Measurements from ENCODE around the gene COX14. TPM values are rescaled to one million over a fixed set of nuclear protein-coding genes. Genes with fewer than 3 reads are reported as not detected.

Gene COX14
- total RNA-seq, 1 experiment from 2014 or later = 31.9 TPM

- H3K9ac ChIP-seq (ENCODE audit: extremely low read depth, insufficient read length, low read length) = no peak overlapping the region
- no peak overlapping the region for H4K91ac ChIP-seq (ENCODE audit: insufficient read length, low read depth, low read length)
- DNase-seq = no peak
- no peak overlapping the region for H2BK12ac ChIP-seq (ENCODE audit: insufficient read length, low read depth, low read length)
- no peaks in the 10 kb centered on the region for H3K27me3 ChIP-seq (ENCODE audit: insufficient read depth, low read length)
- H4K5ac ChIP-seq (ENCODE audit: insufficient read length, low read depth, low read length) = no peak overlapping the region
- Mint-ChIP-seq H3K27ac (no peak overlapping the region), H3K27me3 (ENCODE audit: low read depth) (peaks cover 2% of the 10 kb centered on the region; the same call in 1 of the 2 replicates), H3K36me3 (ENCODE audit: insufficient read depth in 1 of 3, low read depth in 3 of 3) (no peaks in the 10 kb centered on the region; a peak in 1 of 7 replicates), H3K4me3 (no peak overlapping the region), H3K4me1 (peaks cover 26 to 36% of the 10 kb centered on the region in 2 experiments), H3K9me3 (no peaks in the 10 kb centered on the region)
- no CpG with 5 or more reads among the region's 7 CpGs for WGBS (ENCODE audit: extremely low coverage, insufficient read length, low lambda C conversion rate)
- H3K23ac ChIP-seq (ENCODE audit: insufficient read length, low read depth, low read length) = no peak overlapping the region
- no peak overlapping the region for H3K4me2 ChIP-seq (ENCODE audit: insufficient read depth, insufficient read length, low read length)
- H2AK5ac ChIP-seq (ENCODE audit: insufficient read length, low read length) = no peak overlapping the region
- H3K14ac ChIP-seq (ENCODE audit: insufficient read depth, low read length) = no peak overlapping the region
- H3T11ph ChIP-seq (ENCODE audit: low read length) = no peak overlapping the region
- no peaks in the 10 kb centered on the region for H3K23me2 ChIP-seq (ENCODE audit: insufficient read length, low read depth, low read length, poor library complexity, severe bottlenecking)
- H2AFZ ChIP-seq (ENCODE audit: low read length) = no peak overlapping the region
- no peak overlapping the region for H2BK15ac ChIP-seq (ENCODE audit: low read depth, low read length)
- no peaks in the 10 kb centered on the region for H4K20me1 ChIP-seq (ENCODE audit: control insufficient read depth, insufficient read depth, insufficient read length)
- no peaks in the 10 kb centered on the region for H3K79me2 ChIP-seq (ENCODE audit: insufficient read depth, low read length)
- no peaks in the 10 kb centered on the region for H3K4me1 ChIP-seq (ENCODE audit: insufficient read depth, low read length)
- no peaks in the 10 kb centered on the region for H3K9me3 ChIP-seq (ENCODE audit: control insufficient read depth, low read depth, low read length)
- no peak overlapping the region for H3K56ac ChIP-seq (ENCODE audit: insufficient read length, low read depth, low read length)
- no peak overlapping the region for H4K8ac ChIP-seq (replicated peaks; ENCODE audit: insufficient read length, low read depth, low read length)
- H2BK120ac ChIP-seq (ENCODE audit: low read depth, low read length, poor library complexity, severe bottlenecking) = no peak overlapping the region
- H3K79me1 ChIP-seq (ENCODE audit: insufficient read depth, low read depth, low read length, poor library complexity, severe bottlenecking) = no peaks in the 10 kb centered on the region
- H2BK5ac ChIP-seq (ENCODE audit: insufficient read length, low read length) = no peak overlapping the region
- no peak overlapping the region for H2BK20ac ChIP-seq (ENCODE audit: low read depth, low read length, poor library complexity, severe bottlenecking)
- H3K4ac ChIP-seq (ENCODE audit: low read depth, low read length) = no peak overlapping the region
- H3K18ac ChIP-seq (ENCODE audit: insufficient read length, low read depth, low read length) = no peak overlapping the region
- no peak for TF ChIP-seq CTCF (conservative IDR thresholded peaks at IDR 0.05)
- H3K27ac ChIP-seq (ENCODE audit: insufficient read length, low read depth, low read length) = no peak overlapping the region
Measured at GRCh38 chr12:50073206-50073605, 38.8 kb upstream of the COX14 start.

Data from H9 (cell line).